Adipocyte (in vitro differentiated cells): ENCODE measurements around the gene MRPL24.
A peak's percentile ranks its signal among the peaks of the same experiment; 100 is the strongest.

Experiments
- DNase-seq: peaks from one replicate; pipeline ENCODE4 v3.0.0-alpha.2; 2015; ENCODE audit warnings: low read depth
- H3K27me3 ChIP-seq: replicated peaks from 2 replicates; pipeline ENCODE4 v1.7.0; 2013; ENCODE audit warnings: mild to moderate bottlenecking, low read length, moderate library complexity; ENCODE audit not compliant: control insufficient read depth, insufficient read depth
- H3K36me3 ChIP-seq: 2 replicates; pipeline ENCODE4 v1.7.0; 2013; ENCODE audit warnings: low read length, mild to moderate bottlenecking, moderate library complexity; ENCODE audit not compliant: control insufficient read depth, insufficient read depth, severe bottlenecking
- H3K4me1 ChIP-seq: 2 replicates; pipeline ENCODE4 v1.7.0; 2013; ENCODE audit warnings: mild to moderate bottlenecking, low read length, moderate library complexity; ENCODE audit not compliant: control insufficient read depth, insufficient read depth
- H3K4me3 ChIP-seq: 2 replicates; pipeline ENCODE4 v1.7.0; 2013; ENCODE audit warnings: mild to moderate bottlenecking, low read length, moderate library complexity
- H3K9ac ChIP-seq: 2 replicates; pipeline ENCODE4 v1.7.0; 2013; ENCODE audit warnings: mild to moderate bottlenecking, low read length, moderate library complexity
- H3K9me3 ChIP-seq: 2 replicates; pipeline ENCODE4 v1.7.0; 2013; ENCODE audit warnings: mild to moderate bottlenecking, low read length, moderate library complexity; ENCODE audit not compliant: control insufficient read depth

Gene MRPL24

GRCh38 chr1:156747742-156748669 is 7.1 kb upstream of the MRPL24 start:
- peaks cover 57% of the 10 kb centered on the region for H3K4me1 ChIP-seq
- H3K4me3 ChIP-seq, result peak overlapping the region; percentile 94
- H3K27me3 ChIP-seq, result no peaks in the 10 kb centered on the region
- peaks cover 16% of the 10 kb centered on the region for H3K36me3 ChIP-seq
- DNase-seq, result peak; percentile 45
- peak overlapping the region; percentile 95 for H3K9ac ChIP-seq
- no peaks in the 10 kb centered on the region for H3K9me3 ChIP-seq

- peaks cover 49% of the 10 kb centered on the region for H3K4me1 ChIP-seq
- H3K36me3 ChIP-seq, result peaks cover 27% of the 10 kb centered on the region
- peak overlapping the region; percentile 95 for H3K9ac ChIP-seq
- H3K27me3 ChIP-seq, result no peaks in the 10 kb centered on the region
- H3K4me3 ChIP-seq, result peak overlapping the region; percentile 94
- peak; percentile 94 for DNase-seq
- no peaks in the 10 kb centered on the region for H3K9me3 ChIP-seq
These were observed 6.1 kb upstream of the MRPL24 start for GRCh38 chr1:156746728-156747631.

GRCh38 chr1:156746406-156746727 is 5.5 kb upstream of the MRPL24 start:
- H3K9me3 ChIP-seq, result no peaks in the 10 kb centered on the region

GRCh38 chr1:156745881-156746280 is 5.0 kb upstream of the MRPL24 start:
- H3K4me1 ChIP-seq, result peaks cover 56% of the 10 kb centered on the region
- no peak for DNase-seq
- H3K27me3 ChIP-seq, result no peaks in the 10 kb centered on the region
- H3K9me3 ChIP-seq, result no peaks in the 10 kb centered on the region
- H3K4me3 ChIP-seq, result peak overlapping the region; percentile 81
- peaks cover 33% of the 10 kb centered on the region for H3K36me3 ChIP-seq
- H3K9ac ChIP-seq, result peak overlapping the region; percentile 90

More at GRCh38 chr1:156746406-156746727, 5.5 kb upstream of the MRPL24 start:
- DNase-seq, result no peak
- Histone ChIP-seq H3K4me3 (peak overlapping the region; percentile 81), H3K4me1 (peaks cover 54% of the 10 kb centered on the region), H3K27me3 (no peaks in the 10 kb centered on the region), H3K36me3 (peaks cover 33% of the 10 kb centered on the region), H3K9ac (peak overlapping the region; percentile 90)

- Histone ChIP-seq H3K4me3 (no peak overlapping the region), H3K9ac (peak overlapping the region; percentile 61), H3K36me3 (peaks cover 33% of the 10 kb centered on the region), H3K27me3 (no peaks in the 10 kb centered on the region), H3K9me3 (no peaks in the 10 kb centered on the region), H3K4me1 (peaks cover 60% of the 10 kb centered on the region)
- DNase-seq, result no peak
These were observed 4.0 kb upstream of the MRPL24 start for GRCh38 chr1:156744786-156745419.

- Histone ChIP-seq H3K9ac (no peak overlapping the region), H3K4me1 (peaks cover 57% of the 10 kb centered on the region), H3K4me3 (no peak overlapping the region), H3K27me3 (no peaks in the 10 kb centered on the region), H3K9me3 (no peaks in the 10 kb centered on the region), H3K36me3 (peaks cover 33% of the 10 kb centered on the region)
- DNase-seq, result no peak
These were observed 3.5 kb upstream of the MRPL24 start for GRCh38 chr1:156744344-156744743.

- Histone ChIP-seq H3K4me1 (peaks cover 50% of the 10 kb centered on the region), H3K36me3 (peaks cover 33% of the 10 kb centered on the region), H3K27me3 (no peaks in the 10 kb centered on the region), H3K9ac (peak overlapping the region; percentile 41), H3K4me3 (no peak overlapping the region), H3K9me3 (no peaks in the 10 kb centered on the region)
- DNase-seq, result no peak
These were observed 2.7 kb upstream of the MRPL24 start for GRCh38 chr1:156743367-156744302.

- no peak for DNase-seq
- no peak overlapping the region for H3K9ac ChIP-seq
- no peak overlapping the region for H3K4me3 ChIP-seq
- no peaks in the 10 kb centered on the region for H3K9me3 ChIP-seq
- no peaks in the 10 kb centered on the region for H3K27me3 ChIP-seq
- peaks cover 42% of the 10 kb centered on the region for H3K4me1 ChIP-seq
- peaks cover 39% of the 10 kb centered on the region for H3K36me3 ChIP-seq
These were observed 1.9 kb upstream of the MRPL24 start for GRCh38 chr1:156742801-156743200.

- Histone ChIP-seq H3K9me3 (no peaks in the 10 kb centered on the region), H3K9ac (no peak overlapping the region), H3K36me3 (peaks cover 47% of the 10 kb centered on the region), H3K27me3 (no peaks in the 10 kb centered on the region), H3K4me1 (peaks cover 35% of the 10 kb centered on the region), H3K4me3 (no peak overlapping the region)
- DNase-seq, result no peak
These were observed 1.1 kb upstream of the MRPL24 start for GRCh38 chr1:156742017-156742416.

- Histone ChIP-seq H3K27me3 (no peaks in the 10 kb centered on the region), H3K4me3 (peak overlapping the region; percentile 98), H3K36me3 (peaks cover 52% of the 10 kb centered on the region), H3K9ac (peak overlapping the region; percentile 67), H3K4me1 (peaks cover 33% of the 10 kb centered on the region), H3K9me3 (no peaks in the 10 kb centered on the region)
- no peak for DNase-seq
These were observed 644 bp upstream of the MRPL24 start for GRCh38 chr1:156741481-156741983.
